HS-5 (cell line): Measurements from ENCODE around the gene ZFAND6.
A peak's percentile ranks its signal among the peaks of the same experiment; 100 is the strongest.

ENCODE experiments used
- DNase-seq: peaks from one replicate; pipeline ENCODE4 v3.0.0-alpha.2; 2012; ENCODE audit warnings: low read depth

The ZFAND6 gene

DNA sequence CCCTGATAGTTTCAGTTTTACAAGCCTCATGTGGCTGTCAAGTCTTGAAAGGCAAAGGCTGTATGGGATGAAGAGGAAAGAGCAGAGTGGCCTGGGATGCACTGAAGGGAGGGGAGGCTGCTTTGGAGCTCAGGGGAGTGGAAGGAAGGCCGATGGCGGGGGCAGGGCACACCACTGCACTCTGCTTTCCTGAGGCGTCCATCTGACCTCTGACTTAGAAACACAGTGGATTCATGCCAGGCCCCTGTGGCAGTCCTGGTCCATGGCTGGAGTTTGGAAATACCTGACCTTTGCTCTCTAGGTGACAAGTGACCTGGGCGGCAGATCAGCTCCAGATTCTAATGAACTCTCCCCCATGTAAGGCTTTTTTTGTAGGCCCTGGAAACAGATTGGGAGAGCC, 112.3 kb downstream of the ZFAND6 start:
- no peak for DNase-seq

DNA sequence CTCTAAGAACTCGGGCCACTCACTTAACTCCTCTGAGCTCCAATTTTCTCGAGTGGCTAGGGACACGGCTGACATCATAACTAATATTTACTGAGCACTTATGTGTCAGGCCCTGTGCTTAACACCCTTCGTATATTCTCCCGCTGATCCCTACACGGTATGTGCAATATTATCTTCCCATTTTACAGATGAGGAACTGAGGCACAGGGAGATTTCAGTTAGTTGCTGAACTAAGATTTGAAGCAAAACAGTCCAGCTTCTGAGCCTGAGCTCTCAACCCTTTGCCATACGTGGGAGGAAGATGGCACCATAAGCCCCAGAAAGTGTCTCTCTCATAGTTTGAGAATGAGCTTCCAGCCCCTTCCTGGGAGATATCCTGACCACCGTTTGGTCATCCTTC, 112.9 kb downstream of the ZFAND6 start:
- no peak for DNase-seq

DNA sequence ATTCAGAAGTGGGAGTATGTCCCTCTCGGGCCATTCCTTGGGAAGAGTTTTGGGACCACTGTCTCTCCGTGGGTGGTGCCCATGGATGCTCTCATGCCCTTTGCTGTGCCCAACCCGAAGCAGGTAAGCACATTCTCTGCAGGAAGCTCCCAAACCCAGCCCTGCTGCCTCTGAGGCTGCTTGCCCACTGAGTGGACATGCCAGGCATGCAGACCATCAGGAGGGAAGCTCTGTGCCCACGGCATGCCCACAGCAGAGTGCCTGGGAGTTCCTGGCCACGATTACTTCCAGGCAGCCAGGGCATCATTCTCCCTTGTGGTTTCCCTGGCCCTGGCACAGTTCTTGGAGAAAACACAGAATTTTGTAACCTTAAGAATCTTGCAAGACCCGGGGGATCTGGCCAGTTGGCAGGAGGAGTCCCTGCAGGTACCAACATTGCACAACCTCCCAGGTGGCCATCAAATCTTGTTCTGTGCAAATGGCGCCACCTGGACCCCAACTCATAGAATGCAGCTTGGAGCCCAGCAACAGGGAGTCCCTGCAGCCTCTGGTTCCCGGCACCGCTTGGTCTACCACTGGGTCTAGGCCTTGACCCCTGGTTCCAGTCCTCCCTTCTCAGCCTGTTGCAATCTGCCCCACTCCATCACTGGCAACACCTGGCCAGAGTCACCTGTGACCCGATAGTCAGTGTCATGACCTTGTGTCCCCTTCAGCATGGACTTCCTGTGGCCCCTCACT, 113.7 kb downstream of the ZFAND6 start:
- DNase-seq, result no peak

DNA sequence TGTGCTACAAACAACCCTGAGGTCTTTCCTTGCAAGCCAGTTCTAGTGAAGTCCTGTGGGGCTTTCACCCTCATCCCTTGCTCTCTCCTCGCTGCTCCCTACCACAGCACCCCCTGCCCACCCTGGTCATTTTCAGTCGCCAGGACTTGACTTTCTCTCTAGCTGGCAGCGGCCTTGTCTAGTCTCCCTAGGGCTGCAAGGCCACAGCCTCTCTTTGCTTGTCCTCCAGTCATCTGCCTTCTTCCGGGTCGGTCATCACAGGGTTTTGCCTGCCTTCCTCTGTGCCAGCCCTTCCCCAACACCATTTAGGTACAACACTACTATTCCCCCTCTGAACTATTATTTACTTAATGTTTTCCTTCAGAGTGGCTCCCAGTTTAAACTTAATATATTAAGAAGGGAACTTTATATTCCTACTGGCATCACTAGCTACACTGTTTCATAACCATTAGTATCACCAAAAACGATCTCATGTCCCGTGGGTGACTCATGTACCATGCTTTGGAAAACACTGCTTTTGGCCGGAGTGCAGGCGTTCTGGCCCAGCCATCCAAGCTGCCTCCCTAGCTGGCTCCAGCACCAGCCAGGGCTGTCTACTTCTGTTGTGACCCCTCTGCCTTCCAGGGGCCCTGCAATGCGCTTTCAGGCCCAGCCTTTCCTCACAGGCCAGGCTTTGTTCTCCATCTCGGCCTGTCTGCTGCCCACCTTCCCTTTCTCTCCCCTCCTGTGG, 114.7 kb downstream of the ZFAND6 start:
- no peak for DNase-seq

DNA sequence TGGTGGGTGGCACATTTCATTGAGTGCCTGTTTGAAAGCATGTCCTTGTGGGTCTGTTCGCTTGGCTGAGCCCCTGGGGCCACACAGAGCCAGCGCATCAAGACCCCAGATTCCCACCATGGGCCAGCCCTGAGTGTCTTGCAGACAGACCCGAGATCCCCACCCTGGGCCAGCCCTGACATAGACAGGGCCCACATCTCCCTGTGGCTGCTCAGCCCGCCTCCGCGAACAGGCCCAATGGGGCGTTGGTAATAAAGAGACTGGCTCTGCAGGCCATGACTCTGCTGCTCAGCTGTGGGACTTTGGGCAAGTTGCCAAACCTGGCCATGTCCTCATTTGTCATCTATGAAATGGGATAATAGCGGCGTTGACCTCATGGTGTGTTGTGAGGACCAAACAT, 116.0 kb downstream of the ZFAND6 start:
- DNase-seq, result no peak

DNA sequence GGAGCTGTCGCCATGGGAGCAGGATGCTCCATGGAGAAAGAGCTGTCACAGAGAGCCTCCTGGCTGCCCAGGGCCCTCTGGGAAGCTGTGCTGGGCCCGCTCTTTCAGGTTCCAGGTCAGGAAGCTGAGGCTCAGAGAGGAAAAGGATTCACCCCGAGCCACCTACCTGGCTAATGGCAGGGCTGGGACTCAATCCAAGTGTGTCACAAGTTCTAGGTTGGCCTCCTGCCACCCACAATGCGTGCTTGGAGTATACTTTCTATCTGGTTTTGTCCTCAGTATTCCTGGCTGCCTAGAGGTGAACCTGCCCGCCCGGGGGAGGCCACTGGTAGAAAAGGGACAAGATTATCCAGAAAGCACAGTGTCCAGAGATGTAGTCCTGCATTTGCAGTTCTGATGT, 117.0 kb downstream of the ZFAND6 start:
- DNase-seq, result no peak

DNA sequence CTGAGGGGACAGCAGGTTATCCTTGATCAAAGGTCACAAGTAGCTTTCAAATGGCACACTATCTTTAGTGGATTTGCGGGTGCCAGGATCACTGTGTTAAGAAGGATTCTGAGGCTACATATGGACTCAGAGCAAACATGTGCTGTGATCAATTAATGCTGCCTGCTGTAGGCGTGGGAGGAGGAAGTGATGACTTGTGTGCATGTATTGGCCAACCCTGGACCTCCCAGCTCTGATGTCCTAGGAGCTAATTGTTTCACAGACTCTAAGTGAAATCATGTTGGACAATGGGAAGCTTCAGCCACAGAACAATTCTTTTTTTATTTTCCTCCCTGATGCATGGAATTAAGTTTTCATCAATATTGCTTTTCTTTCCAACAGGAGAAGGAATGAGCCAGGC, 117.7 kb downstream of the ZFAND6 start:
- no peak for DNase-seq

DNA sequence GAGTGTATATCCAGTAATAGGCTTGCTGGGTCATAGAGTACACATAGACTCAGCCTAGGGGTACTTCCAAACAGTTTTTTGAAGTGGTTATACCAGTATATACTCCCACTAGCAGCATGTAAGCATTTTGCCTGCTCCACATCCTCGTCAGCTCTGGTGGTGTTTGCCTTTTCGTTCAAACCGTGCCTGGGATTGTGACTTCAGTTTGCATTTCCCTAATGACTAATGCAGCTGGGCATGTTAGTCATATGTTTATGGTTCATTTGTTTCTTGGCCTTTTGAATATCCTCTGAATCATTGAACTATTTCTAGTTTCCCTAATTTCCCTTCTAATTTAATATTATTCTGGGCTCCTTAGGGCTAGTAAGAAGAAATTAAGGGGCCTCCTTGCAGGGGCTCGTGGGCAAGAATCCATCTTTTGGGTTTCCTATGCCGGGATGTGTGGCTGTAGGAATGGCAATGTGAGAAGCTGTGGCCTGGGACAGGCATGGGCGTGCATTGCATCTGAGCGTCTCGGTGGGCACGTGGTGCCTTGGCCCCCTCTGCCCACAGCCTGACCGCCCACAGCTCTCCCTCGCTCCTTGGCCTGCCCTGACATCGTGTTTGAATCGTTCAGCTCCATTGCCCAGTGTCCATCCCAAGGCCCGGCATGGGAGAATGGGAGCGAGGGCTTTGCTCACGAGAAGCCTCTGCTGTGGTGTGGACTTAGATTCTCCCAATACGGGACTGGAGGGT, 119.7 kb downstream of the ZFAND6 start:
- peak; percentile 73 for DNase-seq

DNA sequence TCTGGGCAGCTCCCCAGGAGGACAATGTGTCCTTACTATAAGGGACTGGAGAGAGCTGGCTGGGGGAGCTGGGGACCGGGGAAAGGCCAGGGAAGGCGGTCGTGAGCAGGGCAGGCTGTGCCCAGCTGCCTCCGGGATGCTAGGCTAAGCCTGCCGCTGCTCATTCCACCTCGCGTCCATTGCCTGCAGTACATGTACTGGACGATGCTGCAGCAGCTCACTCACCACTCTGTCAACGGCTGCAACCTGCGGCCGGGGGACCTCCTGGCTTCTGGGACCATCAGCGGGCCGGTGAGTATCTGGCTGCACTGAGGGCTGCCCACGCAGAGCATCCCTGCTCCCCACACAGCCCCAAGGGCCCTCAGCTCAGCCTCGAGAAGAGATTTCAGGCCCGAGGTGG, 120.5 kb downstream of the ZFAND6 start:
- no peak for DNase-seq

DNA sequence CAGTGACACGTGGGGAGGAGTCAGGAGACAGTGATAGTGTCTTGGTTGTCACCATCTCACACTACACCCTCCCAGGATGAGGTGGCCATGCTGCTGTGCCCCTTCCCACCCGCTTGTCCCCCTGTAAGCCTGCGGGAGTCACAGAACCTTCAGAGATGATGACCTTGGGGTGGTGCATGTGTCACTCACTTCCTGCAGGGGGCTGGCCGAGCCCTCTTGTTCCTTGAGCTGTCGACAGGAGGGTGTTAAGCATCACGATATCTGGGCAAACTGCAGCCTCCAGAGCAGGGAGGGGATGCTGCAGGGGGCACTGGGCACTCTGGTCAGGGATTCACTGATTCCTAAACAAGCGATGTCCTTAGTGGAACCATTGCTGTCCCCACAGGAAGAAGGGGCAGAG, 121.0 kb downstream of the ZFAND6 start:
- DNase-seq, result no peak

DNA sequence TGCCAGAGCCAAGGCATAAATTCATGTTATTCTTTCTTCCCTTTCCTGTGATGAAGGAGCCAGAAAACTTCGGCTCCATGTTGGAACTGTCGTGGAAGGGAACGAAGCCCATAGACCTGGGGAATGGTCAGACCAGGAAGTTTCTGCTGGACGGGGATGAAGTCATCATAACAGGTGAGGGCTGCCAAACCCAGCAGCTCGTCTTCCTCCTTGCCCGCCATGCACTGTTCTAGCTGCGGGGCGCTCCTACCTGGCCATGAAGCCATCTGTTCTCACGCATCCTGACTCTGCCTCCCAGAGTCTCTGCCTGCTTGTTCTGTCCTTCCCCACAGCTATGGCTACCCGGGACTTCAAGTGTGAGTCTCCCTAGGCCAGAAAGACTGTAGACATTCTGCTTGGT, 121.5 kb downstream of the ZFAND6 start:
- DNase-seq, result no peak

DNA sequence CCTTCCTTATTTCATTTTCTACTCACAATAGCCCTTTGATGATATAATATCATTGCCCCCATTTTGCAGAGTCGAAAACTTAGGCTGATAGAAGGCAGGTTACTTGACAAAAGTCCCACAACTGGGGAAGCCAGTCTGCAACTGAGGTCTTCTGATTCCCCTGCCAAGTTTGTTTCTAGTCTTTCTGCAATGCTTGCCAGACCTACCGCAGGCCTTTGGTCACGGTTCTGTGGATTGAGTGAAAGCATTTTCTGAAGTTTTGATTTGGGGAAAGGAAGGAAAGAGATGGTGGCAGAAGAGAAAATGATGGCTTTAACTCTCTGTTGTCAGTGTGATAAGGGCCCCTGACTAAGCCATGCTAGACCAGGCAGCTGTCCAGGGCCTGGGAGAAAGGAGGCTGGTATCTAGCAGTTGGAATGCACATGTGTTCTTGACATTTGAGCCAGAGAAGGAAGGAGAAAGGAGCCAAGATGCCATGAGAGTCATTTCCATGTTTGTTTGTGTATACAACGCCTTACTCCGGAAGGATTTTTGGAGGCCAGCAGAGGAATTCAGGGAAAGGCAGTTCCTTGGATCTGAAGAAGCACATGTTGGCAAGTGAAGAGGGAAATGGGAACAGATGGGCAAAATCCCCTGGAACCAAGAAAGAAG, 123.3 kb downstream of the ZFAND6 start:
- DNase-seq, result no peak

DNA sequence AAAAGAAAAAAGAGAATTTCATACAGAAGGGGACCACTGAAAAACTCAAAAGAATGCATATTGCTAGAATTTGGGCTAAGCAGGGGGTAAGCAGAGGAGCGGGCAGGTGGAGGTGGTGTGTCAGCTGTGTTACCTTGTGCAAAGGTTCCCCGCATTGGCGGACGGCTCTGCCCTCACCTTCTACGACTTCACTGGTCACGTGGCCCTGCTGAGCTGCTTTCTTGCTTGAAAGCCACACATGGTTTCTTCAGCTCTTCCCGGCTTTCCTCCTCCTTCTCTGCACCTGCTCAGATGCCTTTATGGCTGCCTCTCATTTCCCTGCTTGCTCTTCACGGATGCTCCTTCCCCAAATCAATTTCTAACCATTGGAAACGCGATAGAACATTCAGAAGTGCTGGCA, 123.8 kb downstream of the ZFAND6 start:
- no peak for DNase-seq

DNA sequence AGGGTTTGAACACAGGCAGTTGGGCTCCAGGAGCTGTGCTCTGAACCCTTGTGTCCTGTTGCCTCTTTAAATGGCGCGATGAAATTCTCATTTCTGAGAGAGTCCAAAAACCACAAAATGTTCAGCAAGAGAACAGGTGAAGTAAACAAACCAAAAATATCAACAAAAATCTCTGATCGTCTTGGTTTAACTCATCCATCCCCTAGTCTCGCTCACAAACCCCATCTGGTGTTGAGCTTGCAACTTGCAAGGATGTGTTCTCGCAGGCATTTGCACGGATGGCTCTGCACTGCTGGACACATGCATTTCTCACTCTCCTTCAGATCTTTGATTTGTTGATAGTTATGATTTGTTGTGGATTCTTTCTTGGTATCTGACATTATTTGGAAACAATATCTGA, 124.4 kb downstream of the ZFAND6 start:
- no peak for DNase-seq

DNA sequence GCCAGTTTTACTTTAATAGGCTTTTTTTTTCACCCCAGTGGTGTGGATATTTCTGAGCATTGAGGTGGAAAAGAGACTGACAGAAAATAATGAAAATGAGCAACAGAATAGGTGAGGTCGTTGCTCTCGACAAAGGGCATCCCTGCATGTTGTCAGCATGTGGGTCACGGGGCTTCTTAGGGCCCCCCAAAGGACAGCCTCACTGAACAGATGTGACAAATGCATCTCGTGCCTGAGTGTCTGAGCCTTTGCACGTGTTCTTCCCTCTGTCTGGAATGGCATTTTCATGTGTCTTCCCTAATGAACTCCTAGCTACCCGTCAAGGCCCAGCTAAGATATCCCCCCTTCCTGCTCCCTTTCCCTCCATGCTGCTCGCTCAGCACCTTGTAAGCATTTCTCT, 125.1 kb downstream of the ZFAND6 start:
- no peak for DNase-seq

DNA sequence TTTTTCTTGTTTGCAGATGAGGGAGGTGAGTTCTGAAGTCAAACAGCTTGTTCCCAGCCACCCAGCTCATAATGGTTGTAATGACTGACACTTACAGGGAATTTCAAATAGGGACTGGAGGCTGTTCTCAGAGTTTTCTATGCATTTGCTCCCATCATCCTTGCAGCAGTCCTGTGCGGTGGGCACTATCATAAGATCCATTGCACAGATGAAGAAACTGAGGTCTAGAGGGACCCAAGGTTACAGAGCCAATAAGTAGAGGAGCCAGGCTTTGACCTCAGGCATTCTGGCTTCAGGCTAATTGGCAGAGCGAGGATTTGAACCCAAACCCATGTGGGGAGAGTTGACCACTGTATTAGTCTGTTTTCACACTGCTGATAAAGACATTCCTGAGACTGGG, 125.7 kb downstream of the ZFAND6 start:
- DNase-seq, result no peak

DNA sequence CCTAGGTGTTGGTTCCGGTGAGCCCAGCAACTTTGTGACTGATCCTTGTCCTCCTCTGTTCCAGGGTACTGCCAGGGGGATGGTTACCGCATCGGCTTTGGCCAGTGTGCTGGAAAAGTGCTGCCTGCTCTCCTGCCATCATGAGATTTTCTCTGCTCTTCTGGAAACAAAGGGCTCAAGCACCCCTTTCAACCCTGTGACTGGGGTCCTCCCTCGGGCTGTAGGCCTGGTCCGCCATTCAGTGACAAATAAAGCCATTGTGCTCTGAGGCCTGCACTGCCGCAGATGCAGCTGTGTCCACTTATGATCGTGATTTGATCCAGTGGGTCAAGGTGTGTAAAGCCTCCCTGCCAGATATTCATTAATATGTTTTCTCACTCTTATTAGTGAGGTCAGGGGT, 126.6 kb downstream of the ZFAND6 start:
- DNase-seq, result no peak

DNA sequence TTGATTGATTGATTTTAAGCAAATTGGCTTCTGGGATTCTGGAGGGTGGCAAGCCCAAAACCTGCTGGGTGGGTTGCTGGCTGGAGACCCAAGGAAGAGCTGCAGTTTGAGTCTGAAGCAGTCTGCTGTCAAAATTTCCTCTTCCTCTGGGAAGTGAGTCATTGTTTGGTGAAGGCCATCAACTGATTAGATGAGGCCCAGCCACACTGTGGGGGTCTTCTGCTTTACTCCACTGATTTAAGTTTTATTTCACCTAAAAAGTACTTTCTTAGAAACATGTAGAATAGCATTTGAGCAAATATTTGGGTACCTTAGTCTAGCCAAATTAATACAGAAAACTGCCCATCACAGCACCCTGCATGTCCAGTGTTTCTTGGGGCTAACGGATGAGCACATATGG, 127.1 kb downstream of the ZFAND6 start:
- DNase-seq, result no peak
